ENCODE measurements around the gene TBC1D4.

Gene TBC1D4

GRCh38 chr13:75325711-75326110 lies 156.3 kb downstream of the TBC1D4 start:
- no peak for DNase-seq (ENCODE audit: extremely low spot score)
- POLR2A ChIA-PET, result interaction anchor here (1.1 kb wide), 1 partner anchor 14 kb away, joined by 3 read pairs; no protein-coding TSS in a partner anchor
- no peak for TF ChIP-seq ARNT (IDR thresholded peaks at IDR 0.05)
- no peak for TF ChIP-seq CTBP1 (IDR thresholded peaks at IDR 0.05; ENCODE audit: borderline replicate concordance)
- TF ChIP-seq BHLHE40 (IDR thresholded peaks at IDR 0.05; ENCODE audit: borderline replicate concordance), result no peak
- CTCF ChIA-PET, result interaction anchor here (0.5 kb wide), 1 partner anchor 162 kb away, joined by 3 read pairs; no protein-coding TSS in a partner anchor

GRCh38 chr13:75324413-75324940 lies 157.5 kb downstream of the TBC1D4 start:
- ChIA-PET CTCF (no interaction called here), POLR2A (no interaction called here)
- TF ChIP-seq ZNF384 (IDR thresholded peaks at IDR 0.05) (no peak), ARNT (IDR thresholded peaks at IDR 0.05) (no peak), L3MBTL2 (conservative IDR thresholded peaks at IDR 0.05) (no peak), FOXK2 (IDR thresholded peaks at IDR 0.05) (no peak), FOXA1 (IDR thresholded peaks at IDR 0.05) (no peak), LEF1 (IDR thresholded peaks at IDR 0.05; ENCODE audit: borderline replicate concordance) (no peak), ELF4 (IDR thresholded peaks at IDR 0.05) (no peak)
- TF ChIP-seq, protein P1, sequence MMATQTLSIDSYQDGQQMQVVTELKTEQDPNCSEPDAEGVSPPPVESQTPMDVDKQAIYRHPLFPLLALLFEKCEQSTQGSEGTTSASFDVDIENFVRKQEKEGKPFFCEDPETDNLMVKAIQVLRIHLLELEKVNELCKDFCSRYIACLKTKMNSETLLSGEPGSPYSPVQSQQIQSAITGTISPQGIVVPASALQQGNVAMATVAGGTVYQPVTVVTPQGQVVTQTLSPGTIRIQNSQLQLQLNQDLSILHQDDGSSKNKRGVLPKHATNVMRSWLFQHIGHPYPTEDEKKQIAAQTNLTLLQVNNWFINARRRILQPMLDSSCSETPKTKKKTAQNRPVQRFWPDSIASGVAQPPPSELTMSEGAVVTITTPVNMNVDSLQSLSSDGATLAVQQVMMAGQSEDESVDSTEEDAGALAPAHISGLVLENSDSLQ (IDR thresholded peaks at IDR 0.05), result no peak
- no peak for DNase-seq (ENCODE audit: extremely low spot score)

DNA sequence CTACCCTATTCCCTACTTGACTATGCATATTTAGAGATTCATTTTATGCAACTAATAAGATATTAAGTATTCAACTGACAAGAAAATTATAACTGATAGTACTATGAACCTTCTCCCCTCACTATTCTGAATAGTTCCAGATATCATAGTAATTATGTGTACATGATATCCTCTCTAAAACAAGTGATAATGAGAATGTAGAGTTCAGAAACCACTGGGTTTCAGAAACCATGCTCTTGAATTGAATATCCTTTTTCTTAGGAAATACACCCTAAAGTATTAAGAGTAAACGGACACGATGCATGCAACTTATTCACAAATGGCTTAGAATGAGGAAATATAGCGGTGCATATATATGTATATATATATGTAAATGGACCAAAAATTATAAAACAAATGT lies 160.9 kb downstream of the TBC1D4 start:
- ChIA-PET CTCF (no interaction called here), POLR2A (no interaction called here)
- no peak for DNase-seq (ENCODE audit: extremely low spot score)
- TF ChIP-seq HDGF (IDR thresholded peaks at IDR 0.05; ENCODE audit: borderline replicate concordance) (no peak), ZNF384 (IDR thresholded peaks at IDR 0.05) (no peak), L3MBTL2 (conservative IDR thresholded peaks at IDR 0.05) (no peak), SUZ12 (IDR thresholded peaks at IDR 0.05) (no peak), ELF4 (IDR thresholded peaks at IDR 0.05) (no peak), FOXM1 (IDR thresholded peaks at IDR 0.05; ENCODE audit: borderline replicate concordance) (no peak), LEF1 (IDR thresholded peaks at IDR 0.05; ENCODE audit: borderline replicate concordance) (no peak), SP1 (IDR thresholded peaks at IDR 0.05) (no peak), ARNT (IDR thresholded peaks at IDR 0.05) (no peak), BHLHE40 (IDR thresholded peaks at IDR 0.05; ENCODE audit: borderline replicate concordance) (no peak), NFRKB (IDR thresholded peaks at IDR 0.05) (no peak), FOXA1 (IDR thresholded peaks at IDR 0.05) (no peak)
- TF ChIP-seq, protein P1 (IDR thresholded peaks at IDR 0.05), result no peak

DNA sequence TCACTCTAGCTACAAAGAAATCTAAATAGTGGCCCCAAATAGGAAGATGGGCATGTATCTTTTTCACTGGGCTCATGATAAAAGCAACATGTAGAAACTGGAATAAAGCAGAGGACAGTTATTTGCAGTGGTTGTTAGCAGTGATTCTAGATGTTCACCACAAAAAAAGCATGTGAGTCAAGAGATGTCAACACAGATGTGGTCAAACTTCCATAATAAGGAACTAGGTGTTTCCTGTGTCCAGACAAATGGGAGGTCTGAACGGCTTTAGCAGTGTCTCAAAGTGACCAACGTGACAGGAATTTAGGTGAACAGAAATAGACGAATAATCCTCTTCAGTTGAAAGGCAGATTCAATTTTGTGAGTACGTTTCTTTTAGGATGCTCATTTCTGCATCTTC lies 162.7 kb downstream of the TBC1D4 start:
- CTCF ChIA-PET, result no interaction called here
- TF ChIP-seq NFRKB (IDR thresholded peaks at IDR 0.05), result no peak
- no peak for TF ChIP-seq FOXA1 (IDR thresholded peaks at IDR 0.05)
- TF ChIP-seq FOXM1 (IDR thresholded peaks at IDR 0.05; ENCODE audit: borderline replicate concordance), result no peak
- no peak for TF ChIP-seq BHLHE40 (IDR thresholded peaks at IDR 0.05; ENCODE audit: borderline replicate concordance)
- TF ChIP-seq ZNF384 (IDR thresholded peaks at IDR 0.05), result no peak
- TF ChIP-seq LEF1 (IDR thresholded peaks at IDR 0.05; ENCODE audit: borderline replicate concordance), result no peak
- TF ChIP-seq SP1 (IDR thresholded peaks at IDR 0.05), result no peak
- no peak for TF ChIP-seq L3MBTL2 (conservative IDR thresholded peaks at IDR 0.05)
- no peak for TF ChIP-seq HDGF (IDR thresholded peaks at IDR 0.05; ENCODE audit: borderline replicate concordance)
- TF ChIP-seq FOXK2 (IDR thresholded peaks at IDR 0.05), result no peak
- no peak for TF ChIP-seq TARDBP (IDR thresholded peaks at IDR 0.05)
- TF ChIP-seq ARNT (IDR thresholded peaks at IDR 0.05), result no peak
- POLR2A ChIA-PET, result no interaction called here
- DNase-seq (ENCODE audit: extremely low spot score), result no peak

DNA sequence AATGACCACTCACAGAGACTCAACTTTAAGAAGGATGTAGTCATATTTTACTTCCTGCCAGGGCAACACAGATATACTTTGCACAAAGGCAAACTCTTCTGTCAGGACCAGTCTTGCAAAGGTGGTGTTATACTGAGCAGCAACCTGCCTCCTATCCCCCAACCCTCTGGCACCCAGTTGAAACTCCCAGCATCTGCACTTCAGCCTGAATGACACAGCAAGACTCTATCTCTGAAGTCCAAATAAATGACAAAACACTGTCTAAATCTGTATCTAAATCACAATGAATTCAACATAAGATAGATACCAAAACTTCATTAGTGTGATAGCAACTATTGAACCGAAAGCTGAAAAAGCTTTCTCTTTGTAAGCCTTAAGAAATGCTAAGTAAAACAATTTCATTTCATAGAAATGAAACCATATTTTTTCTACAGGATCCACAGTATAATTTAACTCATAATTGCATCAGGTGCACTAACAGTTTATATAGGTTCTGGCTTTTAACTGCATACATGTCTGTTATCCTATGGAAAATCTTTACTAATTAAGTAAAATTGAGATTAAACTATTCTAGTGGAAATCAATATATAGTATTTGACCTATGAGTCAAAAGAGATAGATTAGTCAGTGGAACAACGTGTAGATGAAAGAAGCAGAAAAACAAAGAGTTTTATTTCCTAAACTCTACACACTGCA lies 163.7 kb downstream of the TBC1D4 start:
- ChIA-PET CTCF (interaction anchor here (0.6 kb wide), 2 partner anchors 107 to 1540 kb away, joined by 3 read pairs; no protein-coding TSS in a partner anchor), POLR2A (no interaction called here)
- TF ChIP-seq SP1 (IDR thresholded peaks at IDR 0.05), result no peak
- TF ChIP-seq NFRKB (IDR thresholded peaks at IDR 0.05), result no peak
- no peak for TF ChIP-seq BHLHE40 (IDR thresholded peaks at IDR 0.05; ENCODE audit: borderline replicate concordance)
- no peak for TF ChIP-seq TARDBP (IDR thresholded peaks at IDR 0.05)
- no peak for TF ChIP-seq HDGF (IDR thresholded peaks at IDR 0.05; ENCODE audit: borderline replicate concordance)
- no peak for TF ChIP-seq LEF1 (IDR thresholded peaks at IDR 0.05; ENCODE audit: borderline replicate concordance)
- TF ChIP-seq CTBP1 (IDR thresholded peaks at IDR 0.05; ENCODE audit: borderline replicate concordance), result no peak

DNA sequence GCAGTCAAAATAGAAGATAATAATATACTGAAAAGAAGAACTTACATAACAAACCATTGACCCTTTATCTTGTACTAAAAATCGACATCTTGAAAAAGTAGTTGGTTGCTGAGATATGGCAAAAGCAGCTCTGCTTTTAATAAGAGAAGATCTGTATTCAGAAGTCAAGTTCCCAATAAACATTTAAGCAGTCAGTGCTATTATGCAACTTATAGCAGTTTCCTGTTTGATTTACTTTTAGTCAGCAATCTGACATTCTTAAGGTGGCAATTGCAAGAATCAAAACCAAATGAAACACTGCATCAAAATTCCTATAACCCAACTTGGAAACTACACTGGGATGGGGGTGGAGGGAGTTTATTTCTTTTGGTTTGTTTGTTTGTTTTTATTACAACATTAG lies 165.5 kb downstream of the TBC1D4 start:
- POLR2A ChIA-PET, result no interaction called here
- DNase-seq (ENCODE audit: extremely low spot score), result no peak
- CTCF ChIA-PET, result interaction anchor here (0.7 kb wide), 1 partner anchor 52 kb away, joined by 3 read pairs; no protein-coding TSS in a partner anchor
- TF ChIP-seq BHLHE40 (IDR thresholded peaks at IDR 0.05; ENCODE audit: borderline replicate concordance) (no peak), HDGF (IDR thresholded peaks at IDR 0.05; ENCODE audit: borderline replicate concordance) (no peak), LEF1 (IDR thresholded peaks at IDR 0.05; ENCODE audit: borderline replicate concordance) (no peak), CTBP1 (IDR thresholded peaks at IDR 0.05; ENCODE audit: borderline replicate concordance) (no peak), ELF4 (IDR thresholded peaks at IDR 0.05) (no peak), ARNT (IDR thresholded peaks at IDR 0.05) (no peak), TARDBP (IDR thresholded peaks at IDR 0.05) (no peak), ZNF384 (IDR thresholded peaks at IDR 0.05) (no peak), FOXM1 (IDR thresholded peaks at IDR 0.05; ENCODE audit: borderline replicate concordance) (no peak), SUZ12 (IDR thresholded peaks at IDR 0.05) (no peak), SP1 (IDR thresholded peaks at IDR 0.05) (no peak), L3MBTL2 (conservative IDR thresholded peaks at IDR 0.05) (no peak), FOXK2 (IDR thresholded peaks at IDR 0.05) (no peak)
- TF ChIP-seq, protein P1 (IDR thresholded peaks at IDR 0.05), result no peak

More for the DNA sequence above, 163.7 kb downstream of the TBC1D4 start:
- no peak for DNase-seq (ENCODE audit: extremely low spot score)

Measured in HEK293T (cell line).